ENCODE data around the gene IP6K1. TPM values are rescaled to one million over a fixed set of nuclear protein-coding genes. Genes with fewer than 3 reads are reported as not detected.

Gene IP6K1
- total RNA-seq (ENCODE audit: low replicate concordance): 31.0 and 69.0 TPM in 2 replicates

DNA sequence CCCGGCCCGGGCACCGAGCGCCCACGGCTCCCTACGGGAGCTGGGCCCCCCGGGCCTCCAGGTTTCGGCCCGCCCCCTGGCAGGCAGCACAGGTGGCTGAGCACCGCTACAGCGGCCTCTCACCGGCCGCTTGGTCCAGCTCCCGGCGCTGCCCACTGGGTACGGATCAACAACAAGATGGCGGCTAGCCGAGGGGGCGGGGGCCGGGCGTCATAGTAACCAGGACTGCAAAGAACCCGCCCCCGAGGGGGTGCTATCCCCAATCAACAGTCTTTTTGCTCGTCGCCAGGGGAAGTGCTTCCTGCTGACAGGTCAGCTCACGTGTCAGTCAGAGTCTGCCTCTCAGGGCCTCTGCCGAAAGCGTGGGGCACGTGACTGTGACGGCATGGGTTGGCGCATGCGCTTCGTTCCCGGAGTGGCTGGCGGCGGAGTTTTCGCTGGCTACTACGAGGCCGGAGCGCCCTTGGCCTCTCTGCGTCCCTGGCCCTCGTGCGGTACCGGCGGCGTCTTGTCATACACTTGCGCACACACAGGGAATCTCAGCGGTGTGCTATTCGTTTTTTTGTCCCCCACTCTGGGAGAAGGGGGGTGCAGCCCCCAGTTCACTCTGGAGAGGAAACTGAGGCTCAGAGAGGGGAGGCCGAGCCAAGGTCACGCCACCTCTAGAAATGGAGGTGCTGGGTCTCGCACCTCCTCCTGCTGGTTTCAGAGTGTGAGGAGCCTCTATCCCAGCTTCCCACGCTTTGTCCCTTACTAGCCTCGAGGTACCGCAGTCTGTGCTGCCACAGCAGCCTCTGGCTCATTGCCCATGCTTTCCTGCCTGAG, at the start of gene IP6K1:
Gene IP6K1, minus strand, starts transcription at position 186 of the 825 bp plus-strand sequence. CDS start 38,502 bp downstream, outside the sequence.

DNA sequence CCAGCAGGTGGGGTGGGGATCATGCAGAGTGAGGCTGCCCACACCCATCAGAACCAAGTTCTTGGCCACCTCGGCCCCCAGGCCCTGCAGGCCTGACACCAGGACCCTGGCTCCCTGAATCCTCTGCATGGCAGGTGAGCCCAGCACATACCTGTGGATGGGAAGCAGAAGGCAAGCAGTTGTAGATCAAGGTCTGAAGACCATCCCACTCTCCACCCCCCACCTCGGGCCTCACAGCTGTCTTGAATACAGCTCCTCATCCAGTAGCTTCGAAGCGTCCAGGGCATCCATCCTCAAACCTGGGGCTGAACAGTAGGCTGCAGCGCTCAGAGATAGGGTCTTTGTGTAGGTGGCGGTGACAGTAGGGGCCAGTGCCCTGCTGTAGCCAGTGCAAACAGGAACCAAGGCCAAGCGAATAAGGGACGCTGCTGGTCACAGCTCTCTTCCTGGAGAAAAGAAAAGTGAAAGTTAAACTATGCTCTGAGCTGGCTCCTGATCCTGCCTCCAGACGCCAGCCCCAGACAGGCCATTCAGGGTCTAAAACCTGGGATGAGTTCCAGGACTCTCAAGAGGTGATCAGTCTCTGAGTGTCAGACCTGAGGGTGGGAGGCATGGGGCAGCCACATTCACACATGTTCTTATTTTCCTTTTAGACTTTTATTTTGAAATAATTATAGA, 27.3 kb upstream of the IP6K1 start, which contains the start of gene UBA7:
Gene UBA7, minus strand, starts transcription at position 457 of the 678 bp plus-strand sequence. Its CDS starts 166 bp downstream, at position 291.

DNA sequence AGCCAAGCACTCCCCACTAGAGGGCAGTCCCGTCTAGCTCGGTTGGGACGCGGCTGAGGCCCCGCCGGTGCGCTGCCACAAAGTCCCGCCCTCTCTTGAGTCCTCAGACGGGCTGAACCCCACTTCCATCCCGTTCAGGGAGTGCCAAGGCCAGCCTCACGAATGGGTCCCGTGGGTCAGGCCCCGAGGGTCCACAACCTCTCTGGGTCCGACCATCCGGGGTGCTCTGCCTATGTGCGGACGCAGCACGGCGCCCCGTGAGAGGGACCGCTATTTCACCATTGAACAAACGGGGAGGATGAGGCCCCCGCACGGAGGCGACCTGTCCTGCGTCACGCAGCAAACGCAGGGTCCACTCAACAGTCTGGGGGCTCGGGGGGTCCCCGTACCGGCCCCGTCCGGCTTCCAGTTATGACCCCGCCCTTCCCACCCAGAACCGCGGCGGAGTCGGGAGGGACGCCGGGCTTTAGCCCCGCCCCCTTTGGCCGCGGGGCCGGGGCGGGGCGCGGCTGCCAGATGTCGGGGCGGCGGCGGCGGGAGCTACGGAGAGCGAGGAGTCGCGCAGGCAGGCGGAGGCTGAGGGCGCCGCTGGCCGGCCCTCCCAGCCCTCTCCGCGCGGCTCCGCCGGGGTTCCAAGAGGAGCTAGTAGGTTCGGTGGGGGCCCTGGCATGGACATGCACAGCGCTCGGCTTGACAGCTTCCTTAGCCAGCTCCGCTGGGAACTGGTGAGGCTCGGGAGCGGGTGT, 16.6 kb upstream of the IP6K1 start, which contains the start of gene INKA1:
Gene INKA1, plus strand, starts transcription at position 543 of the 746 bp plus-strand sequence. Its CDS starts 132 bp downstream, at position 675.

DNA sequence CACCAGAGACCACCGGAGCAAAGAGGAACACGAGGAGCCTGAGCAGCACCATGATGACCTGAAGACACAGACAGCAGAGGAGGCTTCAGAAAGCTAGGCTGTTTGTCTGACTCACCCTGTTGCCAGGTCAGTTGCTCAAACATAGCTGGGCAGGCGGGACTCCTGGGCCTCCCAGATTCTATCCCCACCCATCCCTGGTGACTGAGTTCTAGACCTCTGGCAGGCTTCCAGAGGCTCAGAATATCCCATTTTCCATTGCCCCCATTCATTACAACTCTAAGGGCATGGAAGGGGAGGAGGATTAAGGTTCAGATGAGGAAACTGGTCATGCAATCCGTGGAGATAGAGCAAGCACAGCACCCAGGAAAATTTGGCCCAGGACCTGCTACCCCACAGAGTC, 13.4 kb upstream of the IP6K1 start, which contains the start of gene CDHR4:
Gene CDHR4, minus strand, starts transcription at position 113 of the 400 bp plus-strand sequence. Its CDS starts 61 bp downstream, at position 52.

DNA sequence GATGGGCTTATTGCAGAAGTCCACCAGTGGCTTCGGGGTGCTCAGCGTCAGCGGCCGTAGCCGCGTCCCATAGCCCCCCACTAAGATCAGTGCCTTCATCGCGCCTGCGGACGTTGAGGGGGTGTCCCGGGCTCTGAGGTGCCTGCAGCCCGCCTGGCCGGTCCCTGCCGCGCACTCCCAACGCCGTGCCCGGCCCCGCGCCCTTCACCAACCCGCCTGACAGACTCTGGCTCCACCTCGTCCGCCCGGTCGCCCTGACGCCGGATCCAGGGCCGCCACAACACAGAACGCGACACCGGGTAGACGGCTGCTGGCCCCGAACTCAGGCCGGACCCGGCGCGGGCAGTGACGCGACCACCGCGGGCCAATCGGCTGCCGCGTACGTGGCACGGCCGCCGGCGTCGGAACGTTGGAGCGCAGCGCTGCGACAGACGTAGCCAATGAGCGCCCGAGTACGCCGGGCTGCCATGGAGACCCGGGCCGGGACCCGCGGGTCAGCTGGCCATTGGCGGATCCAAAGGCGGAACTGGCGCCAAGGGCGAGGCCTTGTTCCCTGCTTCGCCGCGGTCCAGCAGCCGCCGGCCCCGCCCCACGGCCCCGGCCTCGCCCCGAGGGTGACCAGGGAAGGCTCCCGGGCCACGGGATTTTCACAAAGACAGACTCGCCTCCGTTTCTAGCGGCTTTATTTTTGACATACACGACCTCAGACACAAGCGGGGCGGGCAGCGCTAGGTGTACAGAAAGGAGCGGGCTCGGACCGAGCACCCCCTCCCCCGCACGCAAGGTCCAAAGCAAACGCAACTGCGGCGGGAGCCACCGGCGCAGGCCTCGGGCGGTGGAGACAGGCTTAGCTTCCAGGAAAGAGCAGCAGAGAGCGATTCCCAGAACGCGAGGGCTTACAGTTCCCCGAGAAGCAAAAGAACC, 62.5 kb downstream of the IP6K1 start, which contains the start of gene GMPPB:
Gene GMPPB, minus strand, starts transcription at position 324 of the 924 bp plus-strand sequence. Its CDS starts 225 bp downstream, at position 99.

DNA sequence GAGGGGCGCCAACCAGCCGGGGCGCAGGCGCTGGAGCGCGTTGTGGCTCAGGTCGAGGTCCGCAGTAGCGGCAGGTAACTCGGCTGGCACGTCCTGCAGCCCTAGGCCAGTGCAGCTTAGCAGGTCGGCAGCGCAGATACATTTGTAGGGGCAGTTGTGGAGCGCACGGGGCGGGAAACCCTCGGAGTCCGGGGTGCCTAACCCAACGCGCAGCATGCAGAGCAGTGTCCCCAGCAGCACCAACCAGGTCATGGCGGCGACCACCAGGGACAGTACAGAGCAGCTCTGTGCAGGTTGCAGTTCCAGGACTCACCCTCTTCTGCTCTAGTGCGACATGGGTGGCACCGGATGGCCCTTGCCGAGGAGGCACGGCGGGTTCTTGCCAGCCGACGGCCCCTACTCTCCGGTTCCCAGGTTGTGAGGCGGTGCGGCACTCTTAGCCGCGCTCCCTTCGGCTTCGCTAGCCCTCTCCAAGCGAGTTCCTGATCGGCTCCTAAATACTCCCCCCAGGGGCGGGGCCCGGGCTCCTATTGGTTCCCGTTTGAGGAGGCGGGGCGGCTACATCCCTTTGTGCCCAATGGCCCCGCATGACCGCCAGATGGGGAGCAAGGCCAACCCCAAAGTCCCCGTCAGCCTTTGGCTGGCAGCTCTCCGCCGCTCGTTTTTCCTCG, 67.0 kb downstream of the IP6K1 start, which contains the start of gene AMIGO3:
Gene AMIGO3, minus strand, starts transcription at position 471 of the 671 bp plus-strand sequence. Its CDS starts 219 bp downstream, at position 252.

DNA sequence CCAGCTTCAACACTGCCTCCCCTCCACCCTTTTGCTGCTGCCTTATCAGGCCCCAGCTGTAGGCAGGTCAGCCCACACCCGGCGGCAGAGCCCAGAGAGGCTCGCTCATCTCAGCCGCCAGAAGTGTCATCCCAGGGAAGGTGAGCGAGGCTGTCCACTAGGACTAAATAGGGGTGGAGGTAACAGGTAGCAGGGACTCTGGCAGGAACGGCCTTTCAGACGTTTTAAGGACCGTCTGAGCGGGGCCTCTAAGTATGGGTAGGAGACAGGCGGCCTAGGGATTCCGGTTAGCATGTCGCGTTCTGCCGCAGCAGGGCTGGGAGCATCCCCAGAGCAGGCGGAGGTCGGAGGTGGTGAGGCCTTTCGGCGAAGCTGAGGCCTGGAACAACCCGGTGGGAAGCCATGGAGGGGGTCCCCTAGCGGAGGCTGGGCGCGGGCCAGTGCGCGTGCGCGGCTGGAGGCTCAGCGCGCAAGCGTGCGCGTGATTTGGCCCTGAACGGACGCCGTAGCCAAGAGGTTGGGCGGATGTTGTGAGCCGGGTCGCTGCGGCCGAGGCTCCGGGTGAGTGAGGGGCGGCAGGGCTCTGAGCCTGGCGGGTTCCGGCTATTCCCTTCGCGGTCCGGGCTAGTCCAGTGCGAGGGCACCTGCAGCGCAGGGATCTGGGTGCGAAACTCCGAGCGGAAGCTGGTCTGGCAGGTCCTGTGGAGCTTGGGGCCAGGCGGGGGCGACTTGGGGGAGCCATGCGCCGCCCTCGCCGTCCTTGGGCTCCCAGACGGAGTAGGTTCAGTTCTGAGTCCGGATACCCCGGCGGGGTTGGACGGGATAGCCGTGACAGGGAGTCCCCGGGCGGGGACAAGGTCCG, 97.1 kb downstream of the IP6K1 start, which contains the start of the genes MST1 and RNF123:
Gene MST1, minus strand, starts transcription at position 429 of the 862 bp plus-strand sequence. CDS start 783 bp downstream, outside the sequence.
Gene RNF123, plus strand, starts transcription at position 512 of the 862 bp plus-strand sequence. CDS start 1,609 bp downstream, outside the sequence.

Other genes with a start within 250 kb of the IP6K1 start
- gene BSN, start 232.1 kb downstream of the IP6K1 start, total RNA-seq (ENCODE audit: low replicate concordance): under 0.01 and 0.08 TPM in 2 replicates
- gene APEH, start 112.2 kb downstream of the IP6K1 start, total RNA-seq (ENCODE audit: low replicate concordance): 101 and 149 TPM in 2 replicates
- 2.3 and 5.3 TPM in 2 replicates for gene MST1, start 97.1 kb downstream of the IP6K1 start, total RNA-seq (ENCODE audit: low replicate concordance)
- gene RNF123, start 97.0 kb downstream of the IP6K1 start, total RNA-seq (ENCODE audit: low replicate concordance): 20.0 and 22.1 TPM in 2 replicates
- 0.59 TPM in 1 of 2 replicates, not detected in the other for gene AMIGO3, start 66.9 kb downstream of the IP6K1 start, total RNA-seq (ENCODE audit: low replicate concordance)
- 39.3 and 42.8 TPM in 2 replicates for gene GMPPB, start 62.6 kb downstream of the IP6K1 start, total RNA-seq (ENCODE audit: low replicate concordance)
- gene CDHR4, start 13.3 kb upstream of the IP6K1 start, total RNA-seq (ENCODE audit: low replicate concordance): 1.3 TPM in 1 of 2 replicates, not detected in the other
- 5.7 and 10.2 TPM in 2 replicates for gene INKA1, start 16.7 kb upstream of the IP6K1 start, total RNA-seq (ENCODE audit: low replicate concordance)
- 32.1 and 69.6 TPM in 2 replicates for gene UBA7, start 27.4 kb upstream of the IP6K1 start, total RNA-seq (ENCODE audit: low replicate concordance)
- gene TRAIP, start 70.0 kb upstream of the IP6K1 start, total RNA-seq (ENCODE audit: low replicate concordance): 2.0 and 2.8 TPM in 2 replicates
- gene CAMKV, start 83.4 kb upstream of the IP6K1 start, total RNA-seq (ENCODE audit: low replicate concordance): not detected in 2 replicates
- gene MST1R, start 117.3 kb upstream of the IP6K1 start, total RNA-seq (ENCODE audit: low replicate concordance): 0.35 and 0.45 TPM in 2 replicates
- gene MON1A, start 143.3 kb upstream of the IP6K1 start, total RNA-seq (ENCODE audit: low replicate concordance): 5.7 and 8.8 TPM in 2 replicates
- gene RBM6, start 153.6 kb upstream of the IP6K1 start, total RNA-seq (ENCODE audit: low replicate concordance): 30.9 and 35.8 TPM in 2 replicates